Suprapubic skin (tissue), 3 donors: ENCODE data around the gene ANKRA2.

ENCODE experiments used
- CTCF ChIP-seq, 2 donors: fragments of 200-600 bp in 1 of 2; fragments of 450-650 bp in 1 of 2; sonication (generic) in 1 of 2; IDR thresholded peaks; one replicate each; pipeline ENCODE4 v1.5.1; 2016 to 2019; ENCODE audit warnings: antibody characterized with exemption in 2 of 2, mild to moderate bottlenecking in 1 of 2, moderate library complexity in 1 of 2
- EP300 ChIP-seq: sonication (generic); formaldehyde crosslinking; IDR thresholded peaks from one replicate; pipeline ENCODE4 v1.6.1; 2017; ENCODE audit warnings: antibody characterized with exemption

GRCh38 chr5:73506459-73506955 is 58.9 kb downstream of the ANKRA2 start:
- TF ChIP-seq CTCF (IDR thresholded peaks at IDR 0.05), result no peak
- TF ChIP-seq EP300, result no peak
